Medulla oblongata (tissue), 1 donor: Measurements from ENCODE around the gene ZNF438.
"Not testable (repeated sequence)": the region's sequence is repeated elsewhere in the genome, so short reads cannot be mapped to it uniquely, and the experiment has no call there.

Experiments
- DNase-seq: peaks from one replicate; pipeline ENCODE4 v3.0.0-alpha.2; 2015; ENCODE audit errors: extremely low spot score

The ZNF438 gene

GRCh38 chr10:31031558-31032257 is at the start of gene ZNF438:
Gene ZNF438 (minus strand): TSS chr10:31031865. CDS start chr10:30877034, 154,831 bp downstream.
- peak; percentile 97 for DNase-seq

GRCh38 chr10:31076610-31076988 is 44.9 kb upstream of the ZNF438 start:
- no peak for DNase-seq

- DNase-seq = no peak
Observed at GRCh38 chr10:31075881-31076609, 44.4 kb upstream of the ZNF438 start.

- DNase-seq = no peak
Observed at GRCh38 chr10:31075434-31075833, 43.8 kb upstream of the ZNF438 start.

GRCh38 chr10:31074722-31075086 is 43.0 kb upstream of the ZNF438 start:
- no peak for DNase-seq

GRCh38 chr10:31073996-31074721 is 42.5 kb upstream of the ZNF438 start:
- DNase-seq = no peak

- DNase-seq = no peak
Observed at GRCh38 chr10:31073211-31073610, 41.5 kb upstream of the ZNF438 start.

- no peak for DNase-seq
Observed at GRCh38 chr10:31072451-31072850, 40.8 kb upstream of the ZNF438 start.

- DNase-seq = no peak
Observed at GRCh38 chr10:31071232-31072005, 39.8 kb upstream of the ZNF438 start.

GRCh38 chr10:31070691-31071090 is 39.0 kb upstream of the ZNF438 start:
- no peak for DNase-seq

GRCh38 chr10:31070025-31070424 is 38.4 kb upstream of the ZNF438 start:
- DNase-seq = no peak

GRCh38 chr10:31069411-31069810 is 37.7 kb upstream of the ZNF438 start:
- DNase-seq = no peak

- DNase-seq = no peak
Observed at GRCh38 chr10:31064348-31064747, 32.7 kb upstream of the ZNF438 start.

GRCh38 chr10:31063841-31064240 is 32.2 kb upstream of the ZNF438 start:
- no peak for DNase-seq

- DNase-seq = no peak
Observed at GRCh38 chr10:31062856-31063255, 31.2 kb upstream of the ZNF438 start.

- DNase-seq = no peak
Observed at GRCh38 chr10:31061941-31062340, 30.3 kb upstream of the ZNF438 start.

- no peak for DNase-seq
Observed at GRCh38 chr10:31058795-31059703, 27.4 kb upstream of the ZNF438 start.

- DNase-seq = not testable (repeated sequence)
Observed at GRCh38 chr10:31056678-31057077, 25.0 kb upstream of the ZNF438 start.

- DNase-seq = no peak
Observed at GRCh38 chr10:31055573-31056251, 24.0 kb upstream of the ZNF438 start.

GRCh38 chr10:31051703-31052102 is 20.0 kb upstream of the ZNF438 start:
- no peak for DNase-seq
